ENCODE results near the gene ADAP1.
"Not testable (repeated sequence)": the region's sequence is repeated elsewhere in the genome, so short reads cannot be mapped to it uniquely, and the experiment has no call there.

ADAP1 gene, protein sequence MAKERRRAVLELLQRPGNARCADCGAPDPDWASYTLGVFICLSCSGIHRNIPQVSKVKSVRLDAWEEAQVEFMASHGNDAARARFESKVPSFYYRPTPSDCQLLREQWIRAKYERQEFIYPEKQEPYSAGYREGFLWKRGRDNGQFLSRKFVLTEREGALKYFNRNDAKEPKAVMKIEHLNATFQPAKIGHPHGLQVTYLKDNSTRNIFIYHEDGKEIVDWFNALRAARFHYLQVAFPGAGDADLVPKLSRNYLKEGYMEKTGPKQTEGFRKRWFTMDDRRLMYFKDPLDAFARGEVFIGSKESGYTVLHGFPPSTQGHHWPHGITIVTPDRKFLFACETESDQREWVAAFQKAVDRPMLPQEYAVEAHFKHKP

DNA sequence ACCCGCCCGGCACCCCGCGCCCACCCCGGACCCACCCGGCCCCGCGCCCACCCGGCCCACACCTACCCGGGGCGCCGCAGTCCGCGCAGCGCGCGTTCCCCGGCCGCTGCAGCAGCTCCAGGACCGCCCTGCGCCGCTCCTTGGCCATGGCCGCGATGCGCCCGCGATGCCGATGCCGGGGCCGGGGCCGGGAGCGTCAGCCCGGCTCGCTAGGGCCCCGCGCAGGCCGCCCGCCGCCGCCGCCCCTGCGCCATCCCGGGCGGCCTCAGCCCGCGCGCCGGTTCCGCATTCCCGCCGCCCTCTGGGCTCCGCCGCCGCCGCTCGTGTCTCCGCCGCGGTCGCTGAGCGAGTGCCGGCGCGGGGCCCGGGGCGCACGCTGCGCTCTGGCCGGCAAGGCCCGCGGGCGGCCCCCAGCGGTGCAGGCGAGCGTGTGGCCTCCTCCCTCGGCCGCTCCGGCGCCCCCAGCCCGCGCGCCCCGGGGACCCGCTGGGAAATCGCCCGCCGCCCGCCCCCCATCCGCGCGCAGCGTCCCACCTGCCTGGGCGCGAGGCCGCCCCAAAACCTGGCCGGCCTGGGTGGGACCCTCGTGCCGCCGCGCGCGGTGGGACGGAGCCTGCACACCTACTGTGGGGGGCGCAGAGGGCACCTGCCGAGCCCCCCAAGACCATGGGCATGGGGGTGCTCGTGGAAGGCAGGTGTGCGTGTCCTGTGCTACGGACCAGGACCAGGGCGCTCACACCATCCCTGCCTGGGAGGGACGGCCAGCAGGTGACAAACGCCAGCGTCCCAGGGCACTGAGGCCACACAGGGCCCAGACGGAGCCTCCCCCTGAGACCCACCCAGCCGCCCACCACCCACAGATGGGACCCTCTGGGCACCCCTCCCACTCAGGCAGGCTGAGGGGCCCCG is at the start of gene ADAP1:
TSS of gene ADAP1 (minus strand) at position 351 of the 909 bp plus-strand sequence. CDS start at position 148, 203 bp downstream.
- peak; percentile 22 for DNase-seq (ENCODE audit: low read depth)

DNA sequence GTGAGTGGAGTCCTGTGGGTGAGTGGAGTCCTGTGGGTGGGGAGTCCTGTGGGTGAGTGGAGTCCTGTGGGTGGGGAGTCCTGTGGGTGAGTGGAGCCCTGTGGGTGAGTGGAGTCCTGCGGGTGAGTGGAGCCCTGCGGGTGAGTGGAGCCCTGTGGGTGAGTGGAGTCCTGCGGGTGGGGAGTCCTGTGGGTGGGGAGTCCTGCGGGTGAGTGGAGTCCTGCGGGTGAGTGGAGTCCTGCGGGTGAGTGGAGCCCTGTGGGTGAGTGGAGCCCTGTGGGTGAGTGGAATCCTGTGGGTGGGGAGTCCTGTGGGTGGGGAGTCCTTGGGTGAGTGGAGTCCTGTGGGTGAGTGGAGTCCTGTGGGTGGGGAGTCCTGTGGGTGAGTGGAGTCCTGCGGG is 48.0 kb upstream of the ADAP1 start:
- not testable (repeated sequence) for DNase-seq (ENCODE audit: low read depth)

DNA sequence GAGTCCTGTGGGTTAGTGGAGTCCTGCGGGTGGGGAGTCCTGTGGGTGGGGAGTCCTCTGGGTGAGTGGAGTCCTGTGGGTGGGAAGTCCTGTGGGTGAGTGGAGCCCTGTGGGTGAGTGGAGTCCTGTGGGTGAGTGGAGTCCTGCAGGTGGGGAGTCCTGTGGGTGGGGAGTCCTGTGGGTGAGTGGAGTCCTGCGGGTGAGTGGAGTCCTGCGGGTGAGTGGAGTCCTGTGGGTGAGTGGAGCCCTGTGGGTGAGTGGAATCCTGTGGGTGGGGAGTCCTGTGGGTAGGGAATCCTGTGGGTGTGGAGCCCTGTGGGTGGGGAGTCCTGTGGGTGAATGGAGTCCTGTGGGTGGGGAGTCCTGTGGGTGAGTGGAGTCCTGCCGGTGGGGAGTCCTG is 47.5 kb upstream of the ADAP1 start:
- DNase-seq (ENCODE audit: low read depth): not testable (repeated sequence)

DNA sequence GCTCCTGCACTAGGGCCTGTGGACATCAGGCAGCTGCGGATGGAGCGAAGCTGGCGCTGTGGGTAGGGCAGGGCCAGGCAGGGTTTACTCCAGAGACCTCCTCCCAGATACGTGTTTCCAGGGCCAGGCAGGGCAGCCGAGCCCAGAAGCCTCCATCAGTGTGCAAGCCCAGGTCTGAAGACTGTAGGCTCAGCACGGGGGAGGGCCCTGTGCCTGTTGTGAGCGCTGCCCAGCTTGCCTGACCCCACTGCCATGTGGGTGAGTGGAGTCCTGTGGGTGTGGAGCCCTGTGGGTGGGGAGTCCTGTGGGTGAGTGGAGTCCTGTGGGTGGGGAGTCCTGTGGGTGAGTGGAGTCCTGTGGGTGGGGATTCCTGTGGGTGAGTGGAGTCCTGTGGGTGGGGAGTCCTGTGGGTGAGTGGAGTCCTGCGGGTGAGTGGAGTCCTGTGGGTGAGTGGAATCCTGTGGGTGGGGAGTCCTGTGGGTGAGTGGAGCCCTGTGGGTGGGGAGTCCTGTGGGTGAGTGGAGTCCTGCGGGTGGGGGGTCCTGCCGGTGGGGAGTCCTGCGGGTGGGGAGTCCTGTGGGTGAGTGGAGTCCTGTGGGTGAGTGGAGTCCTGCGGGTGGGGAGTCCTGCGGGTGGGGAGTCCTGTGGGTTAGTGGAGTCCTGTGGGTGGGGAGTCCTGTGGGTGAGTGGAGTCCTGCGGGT is 46.7 kb upstream of the ADAP1 start:
- DNase-seq (ENCODE audit: low read depth): not testable (repeated sequence)

DNA sequence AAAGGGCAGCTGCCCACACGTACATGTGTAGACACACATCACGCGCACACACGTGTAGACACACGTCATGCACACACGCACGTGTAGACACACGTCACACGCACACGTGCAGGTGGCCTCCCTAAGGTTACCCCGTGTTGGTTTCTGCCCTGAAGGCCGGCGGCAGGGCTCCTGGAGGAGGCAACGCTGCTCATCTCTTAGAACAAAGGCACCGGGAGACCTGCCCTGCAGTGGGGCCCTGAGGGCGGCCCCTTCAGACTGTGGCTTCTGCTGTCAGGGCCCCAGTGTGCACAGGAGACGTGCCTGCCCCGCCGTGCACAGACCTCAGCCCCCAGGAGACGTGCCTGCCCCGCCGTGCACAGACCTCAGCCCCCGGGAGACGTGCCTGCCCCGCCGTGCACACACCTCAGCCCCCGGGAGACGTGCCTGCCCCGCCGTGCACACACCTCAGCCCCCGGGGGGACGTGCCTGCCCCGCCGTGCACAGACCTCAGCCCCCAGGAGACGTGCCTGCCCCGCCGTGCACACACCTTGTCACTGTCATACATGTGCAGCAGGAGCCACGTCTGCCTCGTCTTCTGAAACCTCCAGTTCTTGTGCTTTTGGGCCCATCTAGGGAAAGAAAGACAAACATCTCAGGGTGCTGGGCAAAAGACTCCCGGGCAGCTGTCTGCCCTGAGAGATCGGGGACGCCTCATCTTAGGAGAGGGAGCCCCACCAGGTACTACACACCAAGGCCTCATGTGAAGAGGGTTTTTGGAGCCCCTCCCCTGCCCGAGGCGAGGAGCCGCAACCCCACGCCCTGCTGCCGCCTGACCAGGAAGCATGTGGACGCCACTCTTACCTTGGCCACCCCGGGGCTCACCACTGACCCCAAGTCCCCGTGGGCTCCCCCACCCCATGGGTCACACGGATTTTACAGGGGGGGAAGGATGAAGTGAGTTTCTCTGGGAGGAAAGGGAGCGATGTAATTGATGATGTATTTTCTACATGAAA is 45.8 kb upstream of the ADAP1 start:
- no peak for DNase-seq (ENCODE audit: low read depth)

DNA sequence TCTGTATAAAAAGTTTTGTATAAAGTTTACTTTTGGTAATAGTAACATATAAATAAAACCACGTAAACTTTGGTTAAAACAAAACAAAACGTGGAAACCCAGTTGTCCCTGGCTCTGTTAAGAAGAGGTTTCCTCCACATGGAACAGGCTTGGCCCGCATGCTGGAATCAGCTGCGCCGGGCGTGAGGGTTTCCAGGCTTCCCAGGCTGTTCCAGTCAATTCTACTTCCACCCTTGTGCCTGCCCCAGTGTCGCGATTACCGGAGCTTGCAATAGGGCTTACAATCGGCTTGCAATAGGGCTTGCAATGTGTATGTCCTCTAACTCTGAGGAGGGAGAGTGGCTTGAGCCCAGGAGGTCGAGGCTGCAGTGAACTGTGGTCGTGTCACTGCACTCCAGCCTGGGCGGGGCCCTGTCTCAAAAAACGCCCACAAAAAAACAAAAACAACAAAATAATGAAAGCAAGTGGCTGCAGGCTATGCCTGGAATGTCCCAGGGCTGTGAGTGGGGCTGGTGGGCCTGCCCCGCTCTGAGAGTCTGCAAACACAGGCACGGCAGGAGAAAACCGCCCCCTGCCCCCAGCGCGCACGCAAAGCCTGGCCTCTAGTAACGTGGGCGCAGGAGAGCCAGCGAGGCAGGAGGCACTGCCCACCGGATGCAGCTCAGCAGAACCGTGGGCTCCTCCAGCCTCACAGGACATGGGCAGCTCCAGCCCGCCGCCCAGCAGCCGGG is 44.8 kb upstream of the ADAP1 start:
- no peak for DNase-seq (ENCODE audit: low read depth)

DNA sequence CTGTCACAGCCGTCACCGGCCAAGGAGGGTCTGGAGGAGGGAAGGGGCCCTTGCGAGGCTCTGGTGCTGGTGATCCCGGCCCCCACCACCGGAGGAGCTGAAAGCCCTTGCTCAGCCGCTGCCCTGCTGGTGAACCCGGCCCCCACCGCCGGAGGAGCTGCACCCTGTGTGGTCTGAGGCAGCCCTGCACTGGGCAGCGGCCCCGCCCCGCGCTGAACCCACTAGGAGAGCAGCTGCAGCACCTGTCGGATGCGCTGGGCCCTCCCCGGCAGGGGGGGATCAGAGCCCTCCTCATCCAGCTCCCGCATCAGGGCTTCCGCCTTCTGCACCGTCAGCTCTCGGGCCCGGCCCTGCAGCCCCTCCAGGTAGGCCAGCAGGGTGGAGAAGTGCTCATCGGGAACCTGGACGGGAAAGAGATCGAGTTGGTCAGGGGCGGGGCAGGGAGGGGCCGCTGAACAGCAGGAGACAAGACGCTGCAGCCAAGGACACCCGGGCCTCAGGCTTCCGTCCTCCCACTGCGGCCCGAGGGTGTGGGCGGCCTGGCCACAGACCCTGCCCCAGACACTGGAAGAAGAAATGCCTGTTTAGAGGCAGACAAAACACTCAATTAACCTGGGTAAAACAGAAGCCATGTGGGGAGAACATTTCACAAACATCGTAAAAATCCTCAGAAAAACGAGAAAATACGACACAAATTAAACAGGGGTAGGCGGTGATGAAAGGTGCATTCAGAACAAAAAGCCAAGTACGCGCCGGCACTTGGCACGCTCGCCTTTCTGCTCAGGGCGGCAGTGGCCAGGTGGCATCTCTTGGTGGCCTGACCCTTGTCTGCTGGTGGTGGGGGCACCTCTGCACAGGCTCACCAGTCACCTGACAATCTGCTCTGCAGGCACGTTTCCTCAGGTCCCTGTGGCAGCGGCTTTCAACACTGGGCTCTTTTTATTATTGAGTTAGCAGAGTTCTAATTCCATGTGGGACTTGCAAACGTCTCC is 43.2 kb upstream of the ADAP1 start:
- DNase-seq (ENCODE audit: low read depth): no peak

DNA sequence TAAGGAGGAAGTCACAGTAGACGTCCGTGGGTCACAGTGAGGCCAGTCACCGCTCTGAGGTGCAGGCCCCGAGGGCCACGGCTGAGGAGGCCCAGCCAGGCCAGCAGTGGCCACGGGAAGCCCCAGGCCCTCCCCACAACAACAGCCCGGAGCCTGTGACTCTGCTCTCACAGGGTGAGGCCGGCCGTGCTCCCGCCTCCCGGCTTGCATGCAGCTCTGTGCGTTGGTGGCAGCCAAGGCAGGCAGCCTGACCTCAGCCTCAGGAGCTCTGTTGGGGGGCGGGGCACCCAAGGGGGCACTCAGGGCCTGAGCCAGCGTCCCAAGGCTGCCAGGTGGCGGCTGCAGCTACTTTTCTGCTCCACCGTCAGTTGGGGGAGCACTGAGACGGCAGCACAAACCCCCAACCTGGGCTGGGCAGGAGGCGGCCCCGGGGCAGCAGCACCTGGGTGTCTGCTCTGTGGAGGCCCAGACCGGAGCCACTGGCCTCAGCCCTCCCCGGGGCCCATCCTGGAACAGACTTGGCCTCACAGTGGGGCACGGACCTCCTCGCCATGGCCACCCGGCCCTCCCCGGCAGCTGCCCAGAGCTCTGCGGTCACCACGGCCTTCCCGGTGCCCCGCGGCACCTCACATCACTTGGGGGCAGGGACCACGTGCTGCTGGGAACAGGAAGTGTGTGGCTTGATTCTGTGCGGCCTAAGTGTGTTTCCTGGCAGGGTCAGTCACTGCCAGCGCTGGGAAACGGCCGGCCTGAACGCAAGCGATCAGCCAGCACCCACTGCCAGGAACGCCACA is 41.8 kb upstream of the ADAP1 start:
- no peak for DNase-seq (ENCODE audit: low read depth)

DNA sequence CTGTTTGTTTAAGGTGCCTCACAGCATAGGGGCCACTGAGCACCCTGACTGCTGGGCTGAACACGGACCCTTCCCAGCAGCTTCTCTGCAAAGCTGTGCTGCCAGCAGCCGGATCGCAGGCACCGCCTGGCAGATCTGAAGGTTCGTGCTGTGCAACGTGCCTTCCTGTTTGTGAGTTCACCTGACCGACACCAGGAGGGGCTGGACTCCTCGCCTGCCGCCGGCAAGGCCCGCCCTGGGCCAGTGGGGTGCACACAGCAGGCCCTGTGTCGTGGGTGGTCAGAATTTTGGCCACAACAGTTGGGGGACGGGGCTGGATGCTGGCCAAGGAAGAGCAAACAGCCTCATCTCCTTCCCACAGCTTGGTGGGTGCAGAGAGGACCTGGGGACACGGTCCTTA is 41.1 kb upstream of the ADAP1 start:
- DNase-seq (ENCODE audit: low read depth): no peak

DNA sequence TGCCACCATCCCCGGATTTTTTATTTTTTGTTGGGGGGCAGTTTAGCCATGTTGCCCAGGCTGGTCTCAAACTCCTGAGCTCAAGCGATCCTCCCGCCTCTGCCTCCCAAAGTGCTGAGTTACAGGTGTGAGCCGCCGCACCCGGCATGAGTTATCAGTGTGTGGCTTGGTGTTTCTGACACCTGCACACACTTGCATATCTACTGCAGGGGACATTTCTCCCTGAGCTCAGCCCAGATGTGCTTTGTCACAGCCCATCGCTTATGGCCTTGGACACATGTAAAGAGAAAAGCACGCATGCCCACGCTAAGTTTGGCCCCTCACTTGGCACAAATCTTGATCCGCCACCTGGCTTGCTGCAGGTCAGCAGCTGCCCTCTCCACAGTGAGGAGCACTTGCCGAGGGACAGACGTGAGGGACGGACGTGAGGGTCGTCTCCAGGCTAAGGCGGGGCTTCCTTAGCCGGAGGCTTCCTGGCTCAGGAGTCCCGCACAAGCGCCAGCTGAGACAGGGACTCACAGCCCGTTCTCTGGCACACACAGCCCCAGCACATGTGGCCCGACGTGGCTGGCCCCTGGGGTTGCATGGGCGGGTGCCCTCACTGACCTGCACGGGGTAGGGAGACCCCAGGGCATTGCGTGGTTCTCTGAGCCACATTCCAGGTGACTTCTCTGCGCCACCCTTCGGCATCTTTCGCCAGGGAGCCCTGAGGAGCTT is 40.3 kb upstream of the ADAP1 start:
- DNase-seq (ENCODE audit: low read depth): no peak

DNA sequence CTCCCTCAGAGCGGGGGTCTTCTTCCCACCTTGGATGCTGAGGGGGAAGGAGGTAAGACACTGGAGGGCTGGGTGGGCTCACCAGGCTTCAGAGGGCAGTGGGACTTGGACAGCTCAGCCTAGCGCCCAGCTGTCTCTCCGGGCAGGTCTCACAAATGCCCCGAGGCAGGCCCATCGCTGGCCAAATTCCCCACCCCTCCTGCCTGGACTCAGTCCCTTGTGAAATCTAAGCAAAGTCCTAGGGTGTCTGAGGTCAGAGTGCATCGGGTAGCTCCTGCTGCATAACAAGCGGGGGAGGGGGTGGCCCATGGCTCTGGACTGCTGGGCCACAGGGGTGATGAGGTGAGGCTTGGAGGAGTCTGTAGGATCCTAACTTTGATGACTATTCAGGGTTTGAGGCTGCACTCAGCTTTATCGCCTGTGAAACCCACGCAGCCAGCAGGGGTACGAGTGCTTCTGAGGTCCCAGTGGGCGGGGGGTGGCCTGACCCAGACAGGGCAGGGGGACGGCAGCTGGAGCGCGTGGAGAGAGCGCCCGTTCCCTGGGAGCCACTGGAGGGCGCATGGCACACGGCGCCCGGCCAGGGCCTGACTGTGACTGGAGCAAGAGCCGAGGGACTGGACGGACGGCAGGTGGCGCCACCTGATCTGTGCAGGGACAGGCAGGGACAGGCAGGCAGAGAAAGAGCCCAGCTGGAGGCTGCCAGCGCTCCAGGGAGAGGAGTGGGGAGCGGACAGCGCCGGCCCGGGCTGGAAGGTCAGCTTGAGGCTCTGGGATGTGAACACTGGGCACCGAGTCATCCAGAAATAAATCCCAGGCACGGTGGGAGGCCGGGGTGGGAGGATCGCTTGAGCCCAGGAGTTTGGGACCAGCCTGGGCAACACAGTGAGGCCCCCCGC is 38.5 kb upstream of the ADAP1 start:
- peak; percentile 90 for DNase-seq (ENCODE audit: low read depth)

DNA sequence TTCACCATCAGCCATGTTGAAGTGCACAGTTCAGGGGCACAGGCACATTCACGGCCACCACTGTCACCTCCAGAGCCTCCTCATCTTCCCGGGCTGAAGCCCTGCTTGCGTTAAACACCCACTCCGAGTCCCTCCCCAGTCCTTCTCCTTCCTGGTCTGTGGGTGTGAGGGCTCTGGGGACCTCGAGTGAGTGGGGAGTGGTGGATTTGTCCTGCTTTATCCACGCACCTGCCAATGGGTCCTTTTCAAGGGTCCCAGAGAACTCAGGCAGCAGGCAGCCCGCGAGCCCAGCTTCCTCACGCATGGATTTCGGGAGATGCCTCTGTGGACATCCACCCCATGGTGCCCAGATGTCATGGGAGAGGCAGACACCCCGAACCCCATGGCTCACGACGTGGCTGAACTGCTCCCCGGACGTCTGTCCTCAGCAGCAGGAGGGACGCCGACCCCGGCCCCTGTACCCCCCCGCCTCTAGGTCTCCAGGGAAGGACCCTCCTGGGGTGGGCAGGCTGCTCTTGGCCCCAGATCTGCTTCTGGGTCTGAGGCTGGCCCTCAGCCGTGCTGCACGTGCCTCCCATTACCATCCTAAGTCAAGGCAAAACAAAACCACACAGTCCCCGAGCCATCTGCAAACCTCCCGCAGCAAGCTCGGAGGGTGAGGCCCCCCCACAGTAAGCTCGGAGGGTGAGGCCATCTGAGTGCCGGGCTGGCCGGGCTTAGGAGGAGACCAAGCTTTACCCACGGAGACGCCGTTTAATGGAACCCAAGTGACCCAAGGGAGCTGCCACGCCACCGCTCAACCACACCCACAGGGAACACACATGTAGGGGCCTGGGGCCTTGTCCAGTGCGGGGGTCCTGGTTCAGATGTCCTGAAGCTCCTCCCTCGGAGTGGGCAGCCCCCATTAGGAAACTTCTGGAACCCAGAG is 37.5 kb upstream of the ADAP1 start:
- no peak for DNase-seq (ENCODE audit: low read depth)

DNA sequence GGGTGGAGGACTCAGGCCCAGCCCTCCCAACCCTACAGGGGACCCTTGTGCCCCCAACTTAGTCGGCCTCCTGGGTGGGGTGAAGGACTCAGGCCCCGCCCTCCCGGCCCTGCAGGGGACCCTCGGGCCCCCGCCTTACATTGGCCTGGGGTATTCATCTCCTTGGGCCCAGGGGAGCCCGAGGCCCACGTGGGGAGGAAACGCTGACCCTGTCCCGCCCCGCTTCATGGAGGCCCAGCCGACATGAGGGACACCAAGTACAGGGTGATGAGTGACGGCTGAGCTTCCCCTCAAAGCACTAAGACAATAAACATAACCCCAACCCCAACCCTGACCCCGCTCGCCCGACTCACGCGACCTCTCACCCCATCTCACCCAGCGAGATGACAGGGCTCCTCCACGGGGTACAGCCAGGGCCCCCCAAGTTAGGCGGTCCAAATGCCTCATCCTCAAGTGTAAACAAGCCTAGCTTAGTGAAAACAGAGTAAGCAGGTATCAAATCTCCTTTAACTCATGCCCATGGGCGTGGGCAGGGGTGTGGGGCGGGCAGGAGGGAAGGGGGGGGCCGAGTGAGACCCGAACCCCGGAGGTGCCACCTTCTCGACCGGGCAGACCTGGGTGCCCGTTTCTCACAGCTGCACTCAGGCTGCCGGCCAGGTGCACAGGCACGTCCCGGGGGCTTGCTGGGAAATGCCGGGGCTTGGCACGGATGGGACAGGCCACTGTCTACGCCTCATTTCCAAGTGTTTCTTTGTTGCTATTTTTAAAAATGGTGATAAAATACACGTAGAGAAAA is 36.7 kb upstream of the ADAP1 start:
- DNase-seq (ENCODE audit: low read depth): no peak

DNA sequence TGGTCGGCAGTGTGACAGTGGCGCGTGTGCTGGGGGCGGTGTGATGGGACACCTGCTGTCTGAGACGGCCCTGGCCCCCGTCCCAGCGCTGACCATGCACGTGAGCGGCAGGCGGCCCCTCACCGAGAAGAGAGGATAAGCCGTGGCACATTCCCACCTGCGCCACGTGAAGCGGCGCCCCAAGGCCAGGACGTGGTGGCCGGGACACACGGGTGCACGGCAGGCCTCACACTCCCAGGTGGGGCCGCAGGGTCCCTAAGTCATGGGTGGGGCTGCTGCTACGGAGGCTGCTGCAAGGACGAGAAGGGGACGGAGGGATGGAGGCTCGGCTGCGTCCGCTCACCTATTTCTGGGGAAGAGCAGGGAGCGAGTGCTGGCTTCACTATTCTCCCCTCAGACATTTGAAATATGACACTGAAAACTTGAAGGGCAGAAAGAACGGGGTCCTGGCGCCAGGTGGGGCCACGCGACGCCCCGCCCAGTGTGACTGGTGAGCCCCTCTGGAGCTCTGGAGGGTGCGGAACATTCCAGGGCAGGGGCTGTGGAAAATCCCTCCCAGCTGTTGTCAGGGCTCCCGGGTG is 36.0 kb upstream of the ADAP1 start:
- no peak for DNase-seq (ENCODE audit: low read depth)
